Articular chondrocyte of knee joint (primary cell): ENCODE results near the gene OR5D14. TPM values are rescaled to one million over a fixed set of nuclear protein-coding genes. Genes with fewer than 3 reads are reported as not detected.

Source experiments
- total RNA-seq: library from RNA; depleted of rRNA; stranded (reverse); fragments of >200 nt; gene quantifications from 2 replicates; pipeline ENCODE4 v1.2.3, GENCODE V29; 2012

OR5D14 gene
- total RNA-seq: not detected in 2 replicates

GRCh38 chr11:55795256-55795655 is at the start of gene OR5D14:
Gene OR5D14 (plus strand): TSS chr11:55795556. CDS start chr11:55795556, 0 bp downstream.

DNA sequence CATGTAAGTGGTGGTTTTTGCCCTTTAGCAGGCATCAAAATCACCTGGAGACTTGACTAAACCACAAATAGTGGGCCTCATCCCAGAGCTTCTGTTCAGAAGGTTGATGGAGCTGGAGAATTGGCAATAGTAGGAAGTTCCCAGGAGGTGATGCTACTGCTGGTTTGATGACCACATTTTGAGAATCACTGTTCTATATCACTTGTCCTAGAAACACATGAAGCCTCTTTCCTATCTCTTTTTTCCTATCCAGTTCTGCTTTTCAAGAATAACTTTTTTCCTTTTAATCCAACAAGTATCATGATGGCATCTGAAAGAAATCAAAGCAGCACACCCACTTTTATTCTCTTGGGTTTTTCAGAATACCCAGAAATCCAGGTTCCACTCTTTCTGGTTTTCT is 22.2 kb upstream of the OR5D14 start, which contains the start of gene OR5D13:
TSS of gene OR5D13 (plus strand) at position 301 of the 400 bp plus-strand sequence. CDS start at position 301, 0 bp downstream.

GRCh38 chr11:55811067-55811466 is 15.7 kb downstream of the OR5D14 start, which contains the start of gene OR5L1:
Gene OR5L1 (plus strand): TSS chr11:55811367. CDS start chr11:55811467, 100 bp downstream.

GRCh38 chr11:55819330-55819729 is 24.0 kb downstream of the OR5D14 start, which contains the start of gene OR5D18:
Gene OR5D18 (plus strand): TSS chr11:55819630. CDS start chr11:55819630, 0 bp downstream.

GRCh38 chr11:55826919-55827318 is 31.6 kb downstream of the OR5D14 start, which contains the start of gene OR5L2:
Gene OR5L2 (plus strand): TSS chr11:55827219. CDS start chr11:55827219, 0 bp downstream.

DNA sequence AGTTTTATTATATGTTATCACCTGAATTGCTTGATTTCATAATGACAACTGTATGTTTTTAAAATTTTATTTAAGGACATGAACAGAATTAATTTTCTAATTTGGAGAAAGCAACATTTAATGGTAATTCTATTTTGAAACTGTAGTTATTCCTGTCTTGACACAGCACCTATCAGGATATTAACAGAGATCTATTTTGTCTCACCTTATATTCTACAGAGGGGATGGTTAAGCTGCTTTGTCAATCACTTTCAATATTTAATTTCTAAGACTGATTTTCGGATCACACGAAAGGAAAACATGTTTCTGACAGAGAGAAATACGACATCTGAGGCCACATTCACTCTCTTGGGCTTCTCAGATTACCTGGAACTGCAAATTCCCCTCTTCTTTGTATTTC is 43.1 kb downstream of the OR5D14 start, which contains the start of gene OR5D16:
TSS of gene OR5D16 (plus strand) at position 301 of the 400 bp plus-strand sequence. CDS start at position 301, 0 bp downstream.

Other genes starting within 250 kb of the OR5D14 start
- gene OR4C15, start 241.1 kb upstream of the OR5D14 start, total RNA-seq: not detected in 2 replicates
- not detected in 2 replicates for gene OR4C16, start 223.4 kb upstream of the OR5D14 start, total RNA-seq
- gene OR4C11, start 187.9 kb upstream of the OR5D14 start, total RNA-seq: not detected in 2 replicates
- gene OR4P4, start 160.4 kb upstream of the OR5D14 start, total RNA-seq: not detected in 2 replicates
- gene OR4S2, start 147.2 kb upstream of the OR5D14 start, total RNA-seq: not detected in 2 replicates
- gene OR4C6, start 133.4 kb upstream of the OR5D14 start, total RNA-seq: not detected in 2 replicates
- gene OR5D13, start 22.1 kb upstream of the OR5D14 start, total RNA-seq: not detected in 2 replicates
- not detected in 2 replicates for gene OR5L1, start 15.8 kb downstream of the OR5D14 start, total RNA-seq
- not detected in 2 replicates for gene OR5D18, start 24.1 kb downstream of the OR5D14 start, total RNA-seq
- gene OR5L2, start 31.7 kb downstream of the OR5D14 start, total RNA-seq: not detected in 2 replicates
- gene OR5D16, start 43.2 kb downstream of the OR5D14 start, total RNA-seq: not detected in 2 replicates
- gene TRIM51, start 87.7 kb downstream of the OR5D14 start, total RNA-seq: not detected in 2 replicates
- gene OR5W2, start 119.0 kb downstream of the OR5D14 start, total RNA-seq: not detected in 2 replicates
- gene OR5I1, start 140.8 kb downstream of the OR5D14 start, total RNA-seq: not detected in 2 replicates
- not detected in 2 replicates for gene OR10AG1, start 174.4 kb downstream of the OR5D14 start, total RNA-seq
- not detected in 2 replicates for gene OR5F1, start 199.1 kb downstream of the OR5D14 start, total RNA-seq
- not detected in 2 replicates for gene OR5AS1, start 232.1 kb downstream of the OR5D14 start, total RNA-seq